ENCODE measurements around the gene CACNG5.

The CACNG5 gene

DNA sequence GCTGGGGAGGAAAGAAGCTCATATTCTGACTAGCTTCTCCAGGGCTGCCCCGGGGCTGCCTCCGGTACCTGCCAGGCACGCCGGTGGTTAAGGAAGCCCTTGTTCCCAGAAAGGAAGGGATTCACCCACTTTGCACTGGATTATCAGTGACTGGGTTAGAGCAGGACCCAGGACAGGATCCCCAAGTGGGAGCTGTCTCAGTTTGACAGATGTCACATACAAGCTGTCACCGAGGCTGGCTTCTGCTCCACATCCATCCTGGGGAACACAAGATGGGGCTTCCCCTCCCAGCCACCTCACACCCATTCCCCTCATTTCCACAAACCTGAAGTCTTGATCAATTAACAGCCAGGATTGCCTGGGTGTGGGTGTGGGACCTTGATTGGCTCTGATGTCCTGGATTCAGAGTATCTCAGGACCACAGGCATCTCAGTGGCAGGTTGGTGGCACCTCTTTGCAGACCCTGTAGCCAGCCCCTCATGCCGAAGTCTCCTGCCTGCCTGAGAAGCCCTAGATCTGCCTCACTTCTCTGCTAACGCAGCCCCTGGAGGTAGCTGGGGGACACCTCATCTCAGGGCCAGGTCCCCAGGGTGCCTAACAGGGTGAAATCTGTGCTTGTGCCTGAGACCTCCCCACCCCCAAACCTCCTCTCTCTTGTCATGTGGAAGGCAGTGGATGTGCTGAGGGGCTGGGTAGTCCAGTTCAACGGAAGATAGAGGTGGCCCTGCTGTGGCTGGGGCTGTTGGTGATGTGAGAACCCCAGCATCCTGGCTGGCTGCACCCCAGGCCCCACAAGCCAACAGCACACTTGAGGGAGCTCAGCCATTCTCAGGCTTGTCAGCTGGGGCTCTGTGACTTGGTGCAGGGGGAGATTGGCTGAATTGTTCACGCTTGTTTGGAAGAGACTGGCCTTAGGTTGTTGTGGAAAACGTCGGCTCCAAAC is 1.4 kb downstream of the CACNG5 start:
- no peaks in the 10 kb centered on the region for H3K4me1 ChIP-seq (ENCODE audit: control insufficient read depth, insufficient read depth, low read length, unreplicated experiment)
- no peaks in the 10 kb centered on the region for H3K36me3 ChIP-seq (ENCODE audit: insufficient read depth, low read length)
- H3K79me2 ChIP-seq (ENCODE audit: control insufficient read depth, insufficient read depth, low read length, unreplicated experiment), result no peaks in the 10 kb centered on the region
- H3K27ac ChIP-seq (ENCODE audit: low read depth, low read length), result no peak overlapping the region
- peaks cover 88% of the 10 kb centered on the region for H3K27me3 ChIP-seq (ENCODE audit: insufficient read depth, low read length)
- H2AFZ ChIP-seq (ENCODE audit: low read length, unreplicated experiment), result no peak overlapping the region
- H3K4me3 ChIP-seq (ENCODE audit: low read depth, low read length), result no peak overlapping the region

DNA sequence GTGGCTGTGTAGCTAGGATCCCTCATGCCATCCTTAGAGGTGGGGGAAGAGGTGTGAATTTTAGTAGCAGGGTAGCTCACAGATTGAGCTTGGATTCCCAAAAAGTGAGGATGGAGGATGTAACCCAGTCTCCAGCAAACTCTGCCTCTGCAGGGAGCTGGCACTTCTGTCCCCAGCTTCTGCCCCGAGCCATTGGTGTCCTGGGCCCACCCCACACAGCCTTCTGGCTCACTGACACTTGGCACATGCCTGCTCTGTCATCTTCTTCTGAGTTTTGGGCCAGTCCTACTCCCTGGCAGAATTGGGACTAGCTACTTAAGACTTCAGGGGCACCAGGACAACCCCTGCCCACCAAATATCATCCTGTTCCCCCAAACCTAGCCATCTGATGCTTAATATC is 2.3 kb downstream of the CACNG5 start:
- Histone ChIP-seq H3K79me2 (ENCODE audit: control insufficient read depth, insufficient read depth, low read length, unreplicated experiment) (no peaks in the 10 kb centered on the region), H2AFZ (ENCODE audit: low read length, unreplicated experiment) (no peak overlapping the region), H3K4me1 (ENCODE audit: control insufficient read depth, insufficient read depth, low read length, unreplicated experiment) (no peaks in the 10 kb centered on the region), H3K4me3 (ENCODE audit: low read depth, low read length) (no peak overlapping the region), H3K36me3 (ENCODE audit: insufficient read depth, low read length) (no peaks in the 10 kb centered on the region), H3K27me3 (ENCODE audit: insufficient read depth, low read length) (peaks cover 88% of the 10 kb centered on the region), H3K27ac (ENCODE audit: low read depth, low read length) (no peak overlapping the region)

DNA sequence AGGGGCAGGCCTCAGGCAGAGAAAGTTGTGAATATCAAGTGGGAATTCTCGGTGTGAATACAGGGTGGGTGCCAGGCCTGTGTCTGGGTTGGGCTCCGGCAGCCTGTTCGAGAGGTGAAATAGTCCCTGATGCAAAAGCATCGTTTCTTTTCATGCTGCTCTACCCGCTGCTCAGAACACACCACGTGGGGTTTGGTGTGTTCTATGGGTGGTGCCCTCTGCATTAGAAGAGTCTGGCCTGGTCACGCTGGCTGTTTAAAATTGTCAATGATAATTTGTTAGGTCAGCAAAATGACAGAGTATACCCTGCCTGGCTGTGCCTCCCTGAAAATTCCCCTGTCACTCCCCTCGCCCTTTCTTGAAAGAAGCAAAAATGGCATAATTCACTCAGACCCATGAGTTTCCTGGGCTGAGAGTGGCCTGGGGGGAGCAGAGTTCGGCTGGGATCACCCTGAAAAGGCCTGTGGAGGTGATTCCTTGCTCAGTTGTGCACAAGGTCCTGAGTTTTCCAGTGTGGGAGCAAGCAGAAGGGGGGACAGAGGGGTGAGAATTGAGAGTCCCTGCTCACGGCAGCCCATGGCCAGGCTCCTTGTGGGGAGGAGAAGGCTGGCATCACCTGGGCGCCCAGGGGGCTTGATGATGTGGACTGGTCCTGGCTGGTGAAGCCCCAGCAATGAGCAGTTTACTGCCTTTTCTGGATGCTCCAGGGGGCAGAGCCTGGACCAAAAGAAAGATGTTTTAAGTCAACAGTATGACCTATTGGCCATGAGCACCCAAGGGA is 3.2 kb downstream of the CACNG5 start:
- H3K36me3 ChIP-seq (ENCODE audit: insufficient read depth, low read length), result no peaks in the 10 kb centered on the region
- no peak overlapping the region for H2AFZ ChIP-seq (ENCODE audit: low read length, unreplicated experiment)
- no peaks in the 10 kb centered on the region for H3K4me1 ChIP-seq (ENCODE audit: control insufficient read depth, insufficient read depth, low read length, unreplicated experiment)
- no peak overlapping the region for H3K27ac ChIP-seq (ENCODE audit: low read depth, low read length)
- no peak overlapping the region for H3K4me3 ChIP-seq (ENCODE audit: low read depth, low read length)
- no peaks in the 10 kb centered on the region for H3K79me2 ChIP-seq (ENCODE audit: control insufficient read depth, insufficient read depth, low read length, unreplicated experiment)
- H3K27me3 ChIP-seq (ENCODE audit: insufficient read depth, low read length), result peaks cover 89% of the 10 kb centered on the region

DNA sequence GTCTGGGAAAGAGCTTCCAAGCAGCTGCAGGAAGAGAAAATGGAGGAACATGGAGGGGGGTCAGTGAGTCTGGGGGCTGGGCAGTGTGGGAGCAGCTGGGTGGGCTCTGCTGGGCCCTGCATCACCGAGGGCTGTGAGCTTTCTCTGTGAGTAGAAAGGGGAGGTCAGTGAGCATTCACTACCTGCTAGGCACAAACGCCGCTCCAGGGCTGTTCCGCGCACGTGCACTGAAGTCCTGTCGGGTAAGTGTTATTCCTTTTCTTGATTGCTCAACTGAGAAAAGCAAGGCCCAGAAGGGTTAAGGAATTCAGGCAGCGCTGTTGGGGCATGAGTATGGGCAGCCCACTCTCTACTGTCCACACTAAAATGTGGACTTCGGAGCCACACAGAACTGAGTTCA is 4.7 kb downstream of the CACNG5 start:
- peaks cover 87% of the 10 kb centered on the region for H3K27me3 ChIP-seq (ENCODE audit: insufficient read depth, low read length)
- H3K4me3 ChIP-seq (ENCODE audit: low read depth, low read length), result no peak overlapping the region
- no peak overlapping the region for H3K27ac ChIP-seq (ENCODE audit: low read depth, low read length)
- H3K79me2 ChIP-seq (ENCODE audit: control insufficient read depth, insufficient read depth, low read length, unreplicated experiment), result no peaks in the 10 kb centered on the region
- H3K36me3 ChIP-seq (ENCODE audit: insufficient read depth, low read length), result no peaks in the 10 kb centered on the region
- no peak overlapping the region for H2AFZ ChIP-seq (ENCODE audit: low read length, unreplicated experiment)
- H3K4me1 ChIP-seq (ENCODE audit: control insufficient read depth, insufficient read depth, low read length, unreplicated experiment), result no peaks in the 10 kb centered on the region

DNA sequence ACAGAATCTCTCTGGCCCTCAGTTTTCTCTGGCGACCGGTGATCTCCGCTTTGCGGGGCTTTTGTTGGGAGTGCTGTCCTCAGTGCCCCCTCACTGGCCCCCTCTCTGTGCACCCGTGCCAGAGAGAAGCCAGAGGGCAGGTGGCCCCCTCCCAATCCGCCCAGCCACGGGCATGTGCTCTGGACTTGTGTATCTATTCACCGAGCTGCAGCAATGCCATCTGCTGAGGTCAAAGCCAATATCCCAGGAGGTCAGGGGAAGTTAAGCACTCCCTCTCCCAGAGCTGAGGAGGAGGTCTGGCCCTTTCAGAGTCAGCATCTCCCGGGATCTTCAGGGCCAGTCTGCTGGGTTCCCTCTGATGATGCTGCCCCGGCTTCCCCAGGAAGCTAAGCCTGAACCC is 5.1 kb downstream of the CACNG5 start:
- H3K4me1 ChIP-seq (ENCODE audit: control insufficient read depth, insufficient read depth, low read length, unreplicated experiment), result no peaks in the 10 kb centered on the region
- H3K27ac ChIP-seq (ENCODE audit: low read depth, low read length), result no peak overlapping the region
- no peak overlapping the region for H2AFZ ChIP-seq (ENCODE audit: low read length, unreplicated experiment)
- H3K36me3 ChIP-seq (ENCODE audit: insufficient read depth, low read length), result no peaks in the 10 kb centered on the region
- peaks cover 85% of the 10 kb centered on the region for H3K27me3 ChIP-seq (ENCODE audit: insufficient read depth, low read length)
- no peaks in the 10 kb centered on the region for H3K79me2 ChIP-seq (ENCODE audit: control insufficient read depth, insufficient read depth, low read length, unreplicated experiment)
- no peak overlapping the region for H3K4me3 ChIP-seq (ENCODE audit: low read depth, low read length)

DNA sequence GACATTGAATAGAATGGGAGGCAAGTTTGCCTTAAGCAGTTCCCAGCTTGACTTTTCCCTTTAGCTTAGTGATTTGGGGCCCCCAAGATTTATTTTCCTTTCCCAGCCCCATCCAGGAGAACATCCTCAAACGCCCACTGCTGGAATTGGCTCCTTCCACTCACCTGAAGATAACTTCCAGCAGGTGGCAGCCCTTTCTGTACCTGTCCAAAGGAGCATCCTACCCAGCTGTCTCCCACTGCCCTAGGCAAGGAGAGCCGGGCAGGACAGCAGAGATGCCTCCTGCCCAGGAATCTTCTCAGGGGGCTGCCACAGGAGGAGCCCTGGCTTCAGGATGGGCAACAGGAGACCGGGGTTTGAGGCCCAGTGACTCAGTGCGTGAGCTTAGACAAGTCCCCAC is 6.4 kb downstream of the CACNG5 start:
- Histone ChIP-seq H3K27me3 (ENCODE audit: insufficient read depth, low read length) (peaks cover 80% of the 10 kb centered on the region), H2AFZ (ENCODE audit: low read length, unreplicated experiment) (no peak overlapping the region), H3K36me3 (ENCODE audit: insufficient read depth, low read length) (no peaks in the 10 kb centered on the region), H3K79me2 (ENCODE audit: control insufficient read depth, insufficient read depth, low read length, unreplicated experiment) (no peaks in the 10 kb centered on the region), H3K4me3 (ENCODE audit: low read depth, low read length) (no peak overlapping the region), H3K4me1 (ENCODE audit: control insufficient read depth, insufficient read depth, low read length, unreplicated experiment) (no peaks in the 10 kb centered on the region), H3K27ac (ENCODE audit: low read depth, low read length) (no peak overlapping the region)

DNA sequence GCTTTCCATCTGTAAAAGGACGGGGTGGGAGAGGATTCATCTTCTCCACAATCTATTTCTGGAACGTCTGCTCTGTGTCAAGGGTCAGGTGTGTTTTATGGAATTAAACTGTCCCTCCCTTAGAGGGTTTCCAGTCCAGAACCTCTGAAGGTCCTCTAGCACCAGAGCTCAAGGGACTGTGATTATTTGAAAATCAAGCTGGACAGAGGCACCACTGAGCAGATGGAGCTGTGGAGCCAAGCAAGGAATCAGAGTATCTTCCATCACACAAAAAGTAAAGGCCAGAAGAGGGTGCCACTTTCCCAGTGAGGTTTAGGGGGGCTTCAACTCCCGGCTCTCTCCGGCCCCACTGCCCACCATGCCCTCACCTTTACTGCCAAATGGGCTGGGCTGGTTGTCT is 6.8 kb downstream of the CACNG5 start:
- no peak overlapping the region for H3K27ac ChIP-seq (ENCODE audit: low read depth, low read length)
- no peaks in the 10 kb centered on the region for H3K79me2 ChIP-seq (ENCODE audit: control insufficient read depth, insufficient read depth, low read length, unreplicated experiment)
- H3K4me3 ChIP-seq (ENCODE audit: low read depth, low read length), result no peak overlapping the region
- no peaks in the 10 kb centered on the region for H3K36me3 ChIP-seq (ENCODE audit: insufficient read depth, low read length)
- H2AFZ ChIP-seq (ENCODE audit: low read length, unreplicated experiment), result no peak overlapping the region
- no peaks in the 10 kb centered on the region for H3K4me1 ChIP-seq (ENCODE audit: control insufficient read depth, insufficient read depth, low read length, unreplicated experiment)
- H3K27me3 ChIP-seq (ENCODE audit: insufficient read depth, low read length), result peaks cover 80% of the 10 kb centered on the region

DNA sequence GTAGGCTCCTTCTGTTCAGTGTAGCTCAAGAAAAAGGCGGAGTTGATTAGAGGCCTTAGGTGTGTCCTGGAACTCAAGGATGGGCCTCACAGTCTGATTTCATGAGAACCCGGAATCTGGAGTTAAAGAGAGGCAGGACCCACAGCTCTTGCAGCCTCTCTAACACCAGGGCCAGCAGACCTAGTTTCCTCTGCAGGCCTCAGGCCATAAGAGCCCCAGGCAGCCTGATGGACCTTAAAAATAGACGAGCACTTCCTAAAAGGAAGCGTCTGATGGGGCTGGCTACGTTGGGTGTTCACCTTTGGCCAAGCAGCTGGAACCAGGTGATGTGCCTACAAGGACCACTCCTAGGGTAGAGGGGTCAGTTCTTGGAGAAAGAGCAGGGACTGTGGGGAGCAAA is 7.6 kb downstream of the CACNG5 start:
- Histone ChIP-seq H3K27me3 (ENCODE audit: insufficient read depth, low read length) (peaks cover 78% of the 10 kb centered on the region), H3K4me1 (ENCODE audit: control insufficient read depth, insufficient read depth, low read length, unreplicated experiment) (no peaks in the 10 kb centered on the region), H3K27ac (ENCODE audit: low read depth, low read length) (no peak overlapping the region), H3K36me3 (ENCODE audit: insufficient read depth, low read length) (no peaks in the 10 kb centered on the region), H3K4me3 (ENCODE audit: low read depth, low read length) (no peak overlapping the region), H2AFZ (ENCODE audit: low read length, unreplicated experiment) (no peak overlapping the region), H3K79me2 (ENCODE audit: control insufficient read depth, insufficient read depth, low read length, unreplicated experiment) (no peaks in the 10 kb centered on the region)

DNA sequence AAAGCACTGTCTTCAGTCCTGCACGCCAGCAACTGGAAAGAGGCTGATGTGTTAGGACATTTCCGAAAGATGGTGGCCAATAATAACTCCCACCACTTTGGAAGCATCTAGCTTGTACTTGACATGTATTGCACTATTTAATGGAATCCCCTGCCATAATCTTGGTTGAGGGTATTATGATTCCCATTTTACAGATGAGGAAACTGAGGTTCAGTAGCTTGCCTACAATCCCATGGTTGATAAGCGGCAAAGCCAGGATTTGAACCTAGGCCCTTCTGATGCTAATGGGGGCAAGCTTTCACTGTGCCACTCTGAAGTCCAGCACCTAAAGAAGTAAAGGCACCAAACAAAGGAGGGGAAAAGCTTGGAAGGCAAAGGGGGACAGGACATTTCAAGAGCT is 8.0 kb downstream of the CACNG5 start:
- Histone ChIP-seq H2AFZ (ENCODE audit: low read length, unreplicated experiment) (no peak overlapping the region), H3K4me3 (ENCODE audit: low read depth, low read length) (no peak overlapping the region), H3K36me3 (ENCODE audit: insufficient read depth, low read length) (no peaks in the 10 kb centered on the region), H3K4me1 (ENCODE audit: control insufficient read depth, insufficient read depth, low read length, unreplicated experiment) (no peaks in the 10 kb centered on the region), H3K27ac (ENCODE audit: low read depth, low read length) (no peak overlapping the region), H3K79me2 (ENCODE audit: control insufficient read depth, insufficient read depth, low read length, unreplicated experiment) (no peaks in the 10 kb centered on the region), H3K27me3 (ENCODE audit: insufficient read depth, low read length) (peaks cover 80% of the 10 kb centered on the region)

DNA sequence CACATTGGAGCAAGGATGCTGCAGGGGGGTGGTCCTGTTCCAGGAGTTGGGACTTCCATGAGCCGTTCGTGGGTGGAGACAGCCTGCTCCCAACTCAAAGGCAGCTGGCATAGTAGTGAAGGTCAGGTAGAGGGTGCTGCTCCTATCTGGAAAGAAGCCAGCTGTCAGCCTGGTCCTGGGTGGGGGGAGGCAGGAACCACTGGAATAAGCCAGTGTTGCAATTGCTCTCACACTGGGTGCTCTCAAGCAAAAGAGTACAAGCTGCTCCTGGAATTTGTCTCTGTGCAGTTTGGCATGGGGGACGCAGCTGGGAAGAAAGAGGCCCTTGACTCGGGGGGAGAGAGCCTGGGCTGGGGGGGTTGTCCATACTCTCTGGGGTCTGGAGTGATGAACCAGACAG is 8.7 kb downstream of the CACNG5 start:
- Histone ChIP-seq H3K27ac (ENCODE audit: low read depth, low read length) (no peak overlapping the region), H3K36me3 (ENCODE audit: insufficient read depth, low read length) (no peaks in the 10 kb centered on the region)

DNA sequence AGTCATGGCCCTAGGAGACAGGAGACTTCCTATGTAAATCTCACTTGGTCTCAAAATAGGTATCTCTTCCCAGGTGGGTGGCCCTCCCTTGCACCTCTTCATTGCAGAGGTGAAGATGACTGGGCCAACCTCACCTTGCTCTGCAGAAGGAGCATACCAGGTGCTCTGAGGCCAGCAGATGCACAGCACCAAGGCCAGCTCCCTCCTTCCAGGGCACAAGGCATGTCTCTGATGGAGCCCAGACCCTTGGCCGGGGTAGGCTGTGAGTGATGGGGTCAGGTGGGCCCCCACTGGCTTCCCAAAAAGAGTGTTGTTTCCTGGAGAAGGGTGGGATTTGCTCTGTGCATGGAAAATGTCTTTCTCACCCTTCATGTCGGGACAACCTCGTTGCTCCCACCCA is 12.8 kb downstream of the CACNG5 start:
- Histone ChIP-seq H3K4me1 (ENCODE audit: control insufficient read depth, insufficient read depth, low read length, unreplicated experiment) (no peaks in the 10 kb centered on the region), H3K27ac (ENCODE audit: low read depth, low read length) (no peak overlapping the region), H3K36me3 (ENCODE audit: insufficient read depth, low read length) (no peaks in the 10 kb centered on the region), H3K4me3 (ENCODE audit: low read depth, low read length) (no peak overlapping the region), H3K79me2 (ENCODE audit: control insufficient read depth, insufficient read depth, low read length, unreplicated experiment) (no peaks in the 10 kb centered on the region), H2AFZ (ENCODE audit: low read length, unreplicated experiment) (no peak overlapping the region), H3K27me3 (ENCODE audit: insufficient read depth, low read length) (peaks cover 74% of the 10 kb centered on the region)

More for the DNA sequence above, 8.7 kb downstream of the CACNG5 start:
- Histone ChIP-seq H3K4me3 (ENCODE audit: low read depth, low read length) (no peak overlapping the region), H3K4me1 (ENCODE audit: control insufficient read depth, insufficient read depth, low read length, unreplicated experiment) (no peaks in the 10 kb centered on the region), H2AFZ (ENCODE audit: low read length, unreplicated experiment) (no peak overlapping the region), H3K79me2 (ENCODE audit: control insufficient read depth, insufficient read depth, low read length, unreplicated experiment) (no peaks in the 10 kb centered on the region), H3K27me3 (ENCODE audit: insufficient read depth, low read length) (peaks cover 82% of the 10 kb centered on the region)

All from ACC112 (cell line).